ENCODE data around the gene BBS9.

DNA sequence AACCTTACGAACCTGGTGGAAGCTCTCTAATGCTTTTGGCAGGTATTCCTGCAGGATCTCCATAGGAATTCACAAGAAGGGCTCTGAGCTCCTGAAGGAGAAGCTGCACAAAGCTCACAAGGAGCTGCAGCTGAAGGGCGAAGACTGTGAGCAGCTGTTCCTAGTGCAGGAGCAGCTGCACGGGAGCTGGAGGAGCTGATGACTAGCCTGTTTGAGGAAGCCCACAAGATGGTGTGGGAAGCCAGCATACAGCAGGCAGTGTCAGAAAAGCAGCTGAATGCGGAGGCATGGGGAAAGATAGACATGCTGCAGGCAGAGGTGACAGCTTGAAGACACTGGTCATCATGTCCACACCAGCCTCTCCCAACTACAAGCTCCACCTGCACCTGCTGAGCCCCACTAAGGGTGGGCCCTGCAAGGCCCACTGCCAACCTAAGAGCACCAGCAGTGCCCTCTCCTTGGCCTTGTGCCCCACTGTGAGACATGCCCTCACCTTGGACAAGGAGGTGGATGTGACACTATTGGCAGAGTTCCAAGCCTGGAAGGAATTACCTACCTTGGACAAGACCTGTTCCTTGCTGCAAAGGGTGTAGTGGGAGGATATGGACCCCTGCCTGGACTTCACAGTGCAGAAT is 250.6 kb downstream of the BBS9 start:
- no peak for TF ChIP-seq POLR2A (IDR thresholded peaks at IDR 0.05)
- TF ChIP-seq, protein P1, sequence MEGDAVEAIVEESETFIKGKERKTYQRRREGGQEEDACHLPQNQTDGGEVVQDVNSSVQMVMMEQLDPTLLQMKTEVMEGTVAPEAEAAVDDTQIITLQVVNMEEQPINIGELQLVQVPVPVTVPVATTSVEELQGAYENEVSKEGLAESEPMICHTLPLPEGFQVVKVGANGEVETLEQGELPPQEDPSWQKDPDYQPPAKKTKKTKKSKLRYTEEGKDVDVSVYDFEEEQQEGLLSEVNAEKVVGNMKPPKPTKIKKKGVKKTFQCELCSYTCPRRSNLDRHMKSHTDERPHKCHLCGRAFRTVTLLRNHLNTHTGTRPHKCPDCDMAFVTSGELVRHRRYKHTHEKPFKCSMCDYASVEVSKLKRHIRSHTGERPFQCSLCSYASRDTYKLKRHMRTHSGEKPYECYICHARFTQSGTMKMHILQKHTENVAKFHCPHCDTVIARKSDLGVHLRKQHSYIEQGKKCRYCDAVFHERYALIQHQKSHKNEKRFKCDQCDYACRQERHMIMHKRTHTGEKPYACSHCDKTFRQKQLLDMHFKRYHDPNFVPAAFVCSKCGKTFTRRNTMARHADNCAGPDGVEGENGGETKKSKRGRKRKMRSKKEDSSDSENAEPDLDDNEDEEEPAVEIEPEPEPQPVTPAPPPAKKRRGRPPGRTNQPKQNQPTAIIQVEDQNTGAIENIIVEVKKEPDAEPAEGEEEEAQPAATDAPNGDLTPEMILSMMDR (IDR thresholded peaks at IDR 0.05): no peak
- TF ChIP-seq POLR2AphosphoS5 (IDR thresholded peaks at IDR 0.05): no peak
- no peak for TF ChIP-seq EP300 (IDR thresholded peaks at IDR 0.05; ENCODE audit: low read depth)
